ENCODE results near the gene CADPS2.

The CADPS2 gene

GRCh38 chr7:122517576-122517975 lies 368.7 kb downstream of the CADPS2 start:
- DNase-seq, result no peak

- no peak for DNase-seq
Observed at GRCh38 chr7:122515404-122515803, 370.9 kb downstream of the CADPS2 start.

GRCh38 chr7:122511268-122511667 lies 375.0 kb downstream of the CADPS2 start:
- DNase-seq, result no peak

- no peak for DNase-seq
Observed at GRCh38 chr7:122507591-122507990, 378.7 kb downstream of the CADPS2 start.

GRCh38 chr7:122492007-122492406 lies 394.3 kb downstream of the CADPS2 start:
- no peak for DNase-seq

- no peak for DNase-seq
Observed at GRCh38 chr7:122488241-122488640, 398.0 kb downstream of the CADPS2 start.

- DNase-seq, result no peak
Observed at GRCh38 chr7:122487131-122487530, 399.1 kb downstream of the CADPS2 start.

GRCh38 chr7:122485856-122486255 lies 400.4 kb downstream of the CADPS2 start:
- DNase-seq, result no peak

- DNase-seq, result no peak
Observed at GRCh38 chr7:122482212-122482611, 404.0 kb downstream of the CADPS2 start.

- DNase-seq, result no peak
Observed at GRCh38 chr7:122470859-122471258, 415.4 kb downstream of the CADPS2 start.

GRCh38 chr7:122468945-122469344 lies 417.3 kb downstream of the CADPS2 start:
- no peak for DNase-seq

- DNase-seq, result no peak
Observed at GRCh38 chr7:122467661-122468449, 418.4 kb downstream of the CADPS2 start.

GRCh38 chr7:122465296-122465695 lies 421.0 kb downstream of the CADPS2 start:
- DNase-seq, result no peak

- DNase-seq, result no peak
Observed at GRCh38 chr7:122463631-122464030, 422.6 kb downstream of the CADPS2 start.

- DNase-seq, result no peak
Observed at GRCh38 chr7:122460936-122461335, 425.3 kb downstream of the CADPS2 start.

- no peak for DNase-seq
Observed at GRCh38 chr7:122457969-122458368, 428.3 kb downstream of the CADPS2 start.

GRCh38 chr7:122457325-122457724 lies 428.9 kb downstream of the CADPS2 start:
- no peak for DNase-seq

GRCh38 chr7:122454776-122455507 lies 431.3 kb downstream of the CADPS2 start:
- no peak for DNase-seq

GRCh38 chr7:122453432-122453831 lies 432.8 kb downstream of the CADPS2 start:
- no peak for DNase-seq

GRCh38 chr7:122448893-122449589 lies 437.2 kb downstream of the CADPS2 start:
- no peak for DNase-seq

- no peak for DNase-seq
Observed at GRCh38 chr7:122442929-122443328, 443.3 kb downstream of the CADPS2 start.

- DNase-seq, result no peak
Observed at GRCh38 chr7:122438492-122438891, 447.8 kb downstream of the CADPS2 start.

GRCh38 chr7:122438006-122438405 lies 448.3 kb downstream of the CADPS2 start:
- no peak for DNase-seq

- no peak for DNase-seq
Observed at GRCh38 chr7:122433765-122434164, 452.5 kb downstream of the CADPS2 start.

Data from activated CD4-positive, alpha-beta T cell treated with anti-CD3 and anti-CD28 coated beads, Interleukin-2, amount 50 U/mL, for 16 hours (primary cell).